H1 (cell line): ENCODE measurements around the gene MTM1. TPM values are rescaled to one million over a fixed set of nuclear protein-coding genes. Genes with fewer than 3 reads are reported as not detected.

Experiments
- CTCF ChIA-PET: fragments of 300-600 bp; sonication (Branson Sonifier 250); formaldehyde crosslinking; loops from one replicate; lab custom pipeline; 2021; ENCODE audit not compliant: partially characterized antibody; lab: Charles Lee
- POLR2A ChIA-PET: fragments of 300-600 bp; sonication (Branson Sonifier 250); formaldehyde crosslinking; loops from one replicate; lab custom pipeline; 2021; ENCODE audit warnings: inconsistent platforms; ENCODE audit not compliant: partially characterized antibody; lab: Charles Lee
- DNase-seq, 2 experiments: peaks; one replicate each; pipeline versions ENCODE4 v3.0.0 to v3.0.0-alpha.2; 2010 to 2022; ENCODE audit warnings: low spot score in 2 of 2, low read depth in 1 of 2, mixed read lengths in 1 of 2
- FAIRE-seq: peaks from 2 replicates; lab custom pipeline; 2011; peaks lifted over from hg19 to GRCh38; lab: Jason Lieb, UNC
- H2AFZ ChIP-seq: 2 replicates; pipeline ENCODE4 v1.8.1; 2012; ENCODE audit warnings: low read length, inconsistent platforms
- H2AK5ac ChIP-seq: 2 replicates; pipeline ENCODE4 v1.6.1; 2013; ENCODE audit warnings: low read depth, low read length
- H2BK120ac ChIP-seq: replicated peaks from 2 replicates; pipeline ENCODE3; 2013; ENCODE audit warnings: low read depth, low read length, inconsistent platforms
- H2BK12ac ChIP-seq: 2 replicates; pipeline ENCODE4 v1.6.1; 2013; ENCODE audit warnings: low read depth, low read length
- H2BK15ac ChIP-seq: 2 replicates; pipeline ENCODE4 v1.6.1; 2013; ENCODE audit warnings: low read length
- H2BK20ac ChIP-seq: 2 replicates; pipeline ENCODE4 v1.6.1; 2013; ENCODE audit warnings: low read length
- H2BK5ac ChIP-seq: 2 replicates; pipeline ENCODE4 v1.6.1; 2013; ENCODE audit warnings: low read depth, low read length
- H3K14ac ChIP-seq: 2 replicates; pipeline ENCODE4 v1.6.1; 2013; ENCODE audit warnings: inconsistent platforms; ENCODE audit not compliant: insufficient read length
- H3K18ac ChIP-seq: 2 replicates; pipeline ENCODE4 v1.6.1; 2013; ENCODE audit warnings: low read length; ENCODE audit errors: extremely low read depth
- H3K23ac ChIP-seq: 2 replicates; pipeline ENCODE4 v1.6.1; 2013; ENCODE audit warnings: inconsistent platforms; ENCODE audit not compliant: insufficient read length
- H3K23me2 ChIP-seq: 2 replicates; pipeline ENCODE4 v1.6.1; 2013; ENCODE audit warnings: low read depth, low read length
- H3K27ac ChIP-seq: 2 replicates; pipeline ENCODE4 v1.6.1; 2011; ENCODE audit warnings: low read depth, low read length, inconsistent platforms
- H3K27me3 ChIP-seq, 4 experiments: replicated peaks in 1 of 4; 1 replicate in 1 of 4; 2 replicates in 3 of 4; pipeline versions ENCODE4 v1.6.1 to v1.8.1; 2011 to 2013; ENCODE audit warnings: low read length in 3 of 4, mild to moderate bottlenecking in 3 of 4, inconsistent platforms in 2 of 4, mixed read lengths in 2 of 4, moderate library complexity in 1 of 4; ENCODE audit not compliant: control insufficient read depth in 3 of 4, insufficient read depth in 3 of 4; ENCODE audit errors: extremely low read depth in 1 of 4
- H3K36me3 ChIP-seq, 4 experiments: 2 replicates each; pipeline versions ENCODE4 v1.6.1 to v1.8.1; 2011 to 2013; ENCODE audit warnings: mild to moderate bottlenecking in 4 of 4, low read length in 3 of 4, moderate library complexity in 2 of 4, control low read depth in 1 of 4, inconsistent platforms in 1 of 4; ENCODE audit not compliant: insufficient read depth in 4 of 4, control insufficient read depth in 2 of 4
- H3K4ac ChIP-seq: replicated peaks from 2 replicates; pipeline ENCODE3; 2013; ENCODE audit warnings: low read length, low read depth, mixed read lengths, inconsistent platforms; ENCODE audit not compliant: insufficient read length
- H3K4me1 ChIP-seq, 4 experiments: replicated peaks in 1 of 4; 1 replicate in 1 of 4; 2 replicates in 3 of 4; pipeline versions ENCODE4 v1.6.1 to v1.8.1; 2011 to 2013; ENCODE audit warnings: low read length in 3 of 4, inconsistent platforms in 2 of 4, mixed read lengths in 1 of 4; ENCODE audit not compliant: insufficient read depth in 4 of 4, control insufficient read depth in 3 of 4
- H3K4me2 ChIP-seq, 2 experiments: 2 replicates each; pipeline versions ENCODE4 v1.6.1 to v1.8.1; 2011 to 2013; ENCODE audit warnings: low read depth in 2 of 2, low read length in 2 of 2, control low read depth in 1 of 2, inconsistent platforms in 1 of 2, mild to moderate bottlenecking in 1 of 2; ENCODE audit not compliant: insufficient read depth in 1 of 2
- H3K4me3 ChIP-seq, 4 experiments: fragments of 200-600, 300-600 bp in 1 of 4; sonication (generic), shearing (Covaris generic), sonication (Bioruptor Twin) in 1 of 4; 2 replicates each; pipeline versions ENCODE4 v1.5.1 to v1.8.1; 2011 to 2016; ENCODE audit warnings: low read length in 4 of 4, low read depth in 3 of 4, control low read depth in 2 of 4, inconsistent platforms in 2 of 4, mild to moderate bottlenecking in 2 of 4, mixed read lengths in 1 of 4, moderate library complexity in 1 of 4; ENCODE audit not compliant: insufficient read depth in 2 of 4; ENCODE audit errors: extremely low read depth in 1 of 4
- H3K56ac ChIP-seq: replicated peaks from 2 replicates; pipeline ENCODE3; 2013; ENCODE audit warnings: low read depth, mild to moderate bottlenecking, mixed read lengths, low read length, inconsistent platforms; ENCODE audit not compliant: insufficient read length
- H3K79me1 ChIP-seq: 2 replicates; pipeline ENCODE4 v1.6.1; 2013; ENCODE audit warnings: low read depth, low read length, control low read depth
- H3K79me2 ChIP-seq, 2 experiments: 2 replicates each; pipeline versions ENCODE4 v1.6.1 to v1.8.1; 2012 to 2013; ENCODE audit warnings: low read length in 2 of 2, mild to moderate bottlenecking in 2 of 2, inconsistent platforms in 1 of 2; ENCODE audit not compliant: insufficient read depth in 2 of 2, control insufficient read depth in 1 of 2
- H3K9ac ChIP-seq, 4 experiments: replicated peaks in 1 of 4; 1 replicate in 1 of 4; 2 replicates in 3 of 4; pipeline versions ENCODE4 v1.6.1 to v1.8.1; 2011 to 2013; ENCODE audit warnings: low read depth in 3 of 4, low read length in 3 of 4, control low read depth in 2 of 4, mild to moderate bottlenecking in 2 of 4, moderate library complexity in 2 of 4, inconsistent platforms in 1 of 4; ENCODE audit errors: extremely low read depth in 1 of 4
- H3K9me3 ChIP-seq, 2 experiments: 2 replicates each; pipeline versions ENCODE4 v1.6.1 to v1.8.1; 2012 to 2013; ENCODE audit warnings: mild to moderate bottlenecking in 2 of 2, moderate library complexity in 2 of 2, control low read depth in 1 of 2, inconsistent platforms in 1 of 2, low read depth in 1 of 2, low read length in 1 of 2, mixed read lengths in 1 of 2; ENCODE audit not compliant: insufficient read depth in 2 of 2
- H4K20me1 ChIP-seq, 2 experiments: replicated peaks in 1 of 2; 2 replicates each; pipeline versions ENCODE3 to v1.8.1; 2011 to 2013; ENCODE audit warnings: inconsistent platforms in 2 of 2, low read length in 2 of 2, mild to moderate bottlenecking in 1 of 2; ENCODE audit not compliant: insufficient read depth in 2 of 2, control insufficient read depth in 1 of 2
- H4K5ac ChIP-seq: 2 replicates; pipeline ENCODE4 v1.6.1; 2013; ENCODE audit warnings: low read length, low read depth, mixed read lengths, inconsistent platforms; ENCODE audit not compliant: insufficient read length
- H4K8ac ChIP-seq: 2 replicates; pipeline ENCODE4 v1.8.0; 2013; ENCODE audit warnings: mild to moderate bottlenecking, moderate library complexity, low read length, inconsistent platforms; ENCODE audit not compliant: insufficient read depth; ENCODE audit errors: extremely low read depth
- H4K91ac ChIP-seq: replicated peaks from 2 replicates; pipeline ENCODE3; 2013; ENCODE audit warnings: low read length, mixed read lengths, inconsistent platforms; ENCODE audit not compliant: insufficient read length
- BCL11A ChIP-seq, 2 experiments: IDR thresholded peaks; one replicate each; pipeline ENCODE4 v1.6.1; 2011; ENCODE audit warnings: low read depth in 2 of 2, low read length in 2 of 2, mild to moderate bottlenecking in 2 of 2
- EGR1 ChIP-seq: IDR thresholded peaks from 2 replicates; pipeline ENCODE4 v1.6.1; 2011; ENCODE audit warnings: low read depth, low read length, borderline replicate concordance
- HDAC2 ChIP-seq, 2 experiments: fragments of 300-600 bp in 1 of 2; sonication (generic) in 1 of 2; IDR thresholded peaks; 2 replicates each; pipeline ENCODE4 v1.6.1; 2011 to 2012; ENCODE audit warnings: low read depth in 2 of 2, low read length in 2 of 2, mild to moderate bottlenecking in 2 of 2, moderate library complexity in 2 of 2, borderline replicate concordance in 1 of 2, inconsistent platforms in 1 of 2
- JUND ChIP-seq: IDR thresholded peaks from 2 replicates; pipeline ENCODE4 v1.6.1; 2011; ENCODE audit warnings: mild to moderate bottlenecking, improper control_type of control experiment, low read length
- KDM4A ChIP-seq: IDR thresholded peaks from one replicate; pipeline ENCODE4 v1.7.1; 2012; ENCODE audit warnings: low read depth, mild to moderate bottlenecking, moderate library complexity, low read length, inconsistent platforms; ENCODE audit not compliant: severe bottlenecking
- RBBP5 ChIP-seq: IDR thresholded peaks from 2 replicates; pipeline ENCODE4 v1.7.1; 2012; ENCODE audit warnings: low read depth, mild to moderate bottlenecking, inconsistent platforms, low read length, moderate library complexity, borderline replicate concordance
- RNF2 ChIP-seq: fragments of 200-900, 300-1000 bp; sonication (generic); IDR thresholded peaks from 2 replicates; pipeline ENCODE4 v1.7.1; 2016; ENCODE audit warnings: borderline replicate concordance, low read depth, mild to moderate bottlenecking, antibody characterized with exemption, low read length; ENCODE audit not compliant: poor library complexity, severe bottlenecking; ENCODE audit errors: missing control alignments
- SP4 ChIP-seq: IDR thresholded peaks from 2 replicates; pipeline ENCODE4 v1.6.1; 2012; ENCODE audit warnings: low read length, inconsistent platforms
- TAF7 ChIP-seq: optimal IDR thresholded peaks from 2 replicates; pipeline ENCODE3; 2011; ENCODE audit warnings: low read depth, mild to moderate bottlenecking, inconsistent platforms, low read length, moderate library complexity, borderline replicate concordance
- TCF12 ChIP-seq: IDR thresholded peaks from 2 replicates; pipeline ENCODE4 v1.6.1; 2011; ENCODE audit warnings: low read depth, mild to moderate bottlenecking, low read length
- TEAD4 ChIP-seq: IDR thresholded peaks from 2 replicates; pipeline ENCODE4 v1.6.1; 2012; ENCODE audit warnings: low read depth, low read length, inconsistent platforms, mixed read lengths
- WGBS, 2 experiments: shearing (Covaris generic) in 1 of 2; methylation state at CpG; one replicate each; pipeline versions ENCODE4 v1.1.6 to v1.1.7; 2013 to 2015; ENCODE audit warnings: low lambda C conversion rate in 2 of 2, mixed read lengths in 2 of 2, inconsistent platforms in 1 of 2, low coverage in 1 of 2, missing lambda C conversion rate in 1 of 2; ENCODE audit not compliant: insufficient replicate concordance in 2 of 2, insufficient coverage in 1 of 2, insufficient read length in 1 of 2; ENCODE audit errors: extremely low coverage in 1 of 2, missing lambda C conversion rate in 1 of 2; 5-methylcytosine and 5-hydroxymethylcytosine counted together
- polyA plus RNA-seq, 7 experiments: library from polyadenylated mRNA; depleted of rRNA in 3 of 7; stranded (reverse) in 5 of 7; unstranded in 2 of 7; fragments of >200 nt in 5 of 7; fragments of 200-250 nt in 2 of 7; gene quantifications; 1 replicate in 5 of 7; 2 replicates in 1 of 7; 4 replicates in 1 of 7; pipeline versions ENCODE4 v1.2.1 to v1.2.3, GENCODE V29; 2011 to 2013; ENCODE audit warnings: missing spikeins in 2 of 7, mixed read lengths in 2 of 7
- total RNA-seq: library from RNA; stranded (reverse); fragmentation: NEBNext Ultra II Directional; extraction: Animal tissue kit (Norgen Biotek cat#: 25700); gene quantifications from 2 replicates; pipeline ENCODE4 v1.2.1, GENCODE V29; 2021
- TF ChIP-seq, protein P1 (sequence below): IDR thresholded peaks from 2 replicates; pipeline ENCODE4 v1.6.1; 2012; ENCODE audit warnings: low read length, inconsistent platforms

Gene MTM1
- total and polyA plus RNA-seq, 2 of the 8 experiments (the other 6 are each of a cell fraction or from before 2014, with no cell fraction given), result 2.3 to 8.4 TPM

DNA sequence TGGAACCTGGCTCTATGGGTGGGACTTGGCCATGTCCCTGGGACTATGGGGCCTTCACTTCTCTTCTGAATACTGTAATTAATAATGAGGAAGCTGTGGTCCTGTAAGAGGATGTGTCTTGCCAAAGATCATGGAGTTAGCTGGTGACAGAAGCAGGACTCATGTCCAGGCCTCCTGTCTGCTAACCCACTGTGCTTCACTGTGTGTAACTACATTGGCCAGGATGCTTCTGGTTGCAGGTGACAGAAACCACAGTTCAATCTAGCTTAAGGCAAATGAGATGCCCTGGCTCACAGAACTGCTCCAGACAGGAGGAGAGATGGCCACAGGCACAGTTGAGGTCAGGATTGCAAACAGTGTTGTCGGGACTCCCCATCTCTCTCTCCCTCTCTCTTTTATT, 127.9 kb downstream of the MTM1 start:
- H2AFZ ChIP-seq, result no peak overlapping the region
- H3K4me1 ChIP-seq, result peaks cover 0 to 2% (median 0%) of the 10 kb centered on the region in 4 experiments; a peak in 2 of 7 replicates
- no peak overlapping the region for H3K4ac ChIP-seq
- H3K23ac ChIP-seq, result no peak overlapping the region
- no peak overlapping the region for H4K91ac ChIP-seq
- no peak overlapping the region for H2BK5ac ChIP-seq
- no peak overlapping the region for H3K4me2 ChIP-seq
- H3K9ac ChIP-seq, result no peak overlapping the region
- H2AK5ac ChIP-seq, result no peak overlapping the region
- CTCF ChIA-PET, result no interaction called here
- DNase-seq (no peak), FAIRE-seq (no peak)
- peaks cover 2% of the 10 kb centered on the region; the same call in 1 of the 2 replicates for H3K23me2 ChIP-seq
- POLR2A ChIA-PET, result interaction anchor here (1.5 kb wide), 1 partner anchor 13 kb away, joined by 3 read pairs; no protein-coding TSS in a partner anchor
- H4K8ac ChIP-seq, result no peak overlapping the region
- H2BK12ac ChIP-seq, result no peak overlapping the region
- no peak overlapping the region for H3K27ac ChIP-seq
- no peak overlapping the region for H3K18ac ChIP-seq
- H2BK15ac ChIP-seq, result no peak overlapping the region
- peaks cover 0 to 3% of the 10 kb centered on the region in 2 experiments; a peak in 2 of 4 replicates for H3K79me2 ChIP-seq
- H4K5ac ChIP-seq, result no peak overlapping the region
- H2BK120ac ChIP-seq, result no peak overlapping the region
- H3K14ac ChIP-seq, result no peak overlapping the region
- no peaks in the 10 kb centered on the region; a peak in 1 of 8 replicates for H3K36me3 ChIP-seq
- H3K56ac ChIP-seq, result no peak overlapping the region
- H3K4me3 ChIP-seq, result no peak overlapping the region
- no peaks in the 10 kb centered on the region for H3K27me3 ChIP-seq
- H3K9me3 ChIP-seq, result no peaks in the 10 kb centered on the region
- H2BK20ac ChIP-seq, result no peak overlapping the region
- H3K79me1 ChIP-seq, result no peaks in the 10 kb centered on the region
- H4K20me1 ChIP-seq, result no peaks in the 10 kb centered on the region
- WGBS, 2 experiments, result no CpG with 5 or more reads among the region's 1 CpG
- no peak for TF ChIP-seq BCL11A (IDR thresholded peaks at IDR 0.05; ENCODE audit: low read depth in 2 of 2, low read length in 2 of 2)
- TF ChIP-seq, protein P1, sequence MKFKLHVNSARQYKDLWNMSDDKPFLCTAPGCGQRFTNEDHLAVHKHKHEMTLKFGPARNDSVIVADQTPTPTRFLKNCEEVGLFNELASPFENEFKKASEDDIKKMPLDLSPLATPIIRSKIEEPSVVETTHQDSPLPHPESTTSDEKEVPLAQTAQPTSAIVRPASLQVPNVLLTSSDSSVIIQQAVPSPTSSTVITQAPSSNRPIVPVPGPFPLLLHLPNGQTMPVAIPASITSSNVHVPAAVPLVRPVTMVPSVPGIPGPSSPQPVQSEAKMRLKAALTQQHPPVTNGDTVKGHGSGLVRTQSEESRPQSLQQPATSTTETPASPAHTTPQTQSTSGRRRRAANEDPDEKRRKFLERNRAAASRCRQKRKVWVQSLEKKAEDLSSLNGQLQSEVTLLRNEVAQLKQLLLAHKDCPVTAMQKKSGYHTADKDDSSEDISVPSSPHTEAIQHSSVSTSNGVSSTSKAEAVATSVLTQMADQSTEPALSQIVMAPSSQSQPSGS, result no peak
- TF ChIP-seq RNF2, result no peak
- TF ChIP-seq HDAC2 (IDR thresholded peaks at IDR 0.05; ENCODE audit: borderline replicate concordance in 1 of 2, low read depth in 2 of 2, low read length in 2 of 2), result no peak
- TF ChIP-seq TEAD4, result no peak
- no peak for TF ChIP-seq RBBP5
- no peak for TF ChIP-seq EGR1
- no peak for TF ChIP-seq JUND
- TF ChIP-seq SP4, result no peak
- no peak for TF ChIP-seq TCF12
- TF ChIP-seq TAF7, result no peak
- TF ChIP-seq KDM4A, result no peak
